A549 (cell line): Measurements from ENCODE around the gene NSRP1.

Experiments used
- ATOH8 ChIP-seq: fragments of 250-450 bp; sonication (Bioruptor Pico); IDR thresholded peaks from 2 replicates; pipeline ENCODE4 v1.5.0; 2020; ENCODE audit warnings: low read depth, mild to moderate bottlenecking, moderate library complexity
- CTCF ChIP-seq: fragments of >200 bp; sonication (Bioruptor Twin); formaldehyde crosslinking; IDR thresholded peaks from 3 replicates; pipeline ENCODE4 v1.5.1; 2016
- KDM5A ChIP-seq: fragments of 200-600 bp; sonication (generic); IDR thresholded peaks from 2 replicates; pipeline ENCODE4 v1.6.1; 2016; ENCODE audit warnings: antibody characterized with exemption, mild to moderate bottlenecking
- MAFK ChIP-seq: fragments of 450-650 bp; IDR thresholded peaks from 2 replicates; pipeline ENCODE4 v1.6.1; 2014; ENCODE audit not compliant: partially characterized antibody
- MYC ChIP-seq: IDR thresholded peaks from 2 replicates; pipeline ENCODE4 v1.6.1; 2012; ENCODE audit warnings: mild to moderate bottlenecking, inconsistent platforms, low read length, improper control_type of control experiment, borderline replicate concordance
- POLR2A ChIP-seq: IDR thresholded peaks from 2 replicates; pipeline ENCODE4 v1.6.1; 2012; ENCODE audit warnings: mild to moderate bottlenecking, low read length
- RAD21 ChIP-seq, 2 experiments: fragments of >200 bp in 1 of 2; sonication (Bioruptor Twin) in 1 of 2; formaldehyde crosslinking in 1 of 2; IDR thresholded peaks in 1 of 2; conservative IDR thresholded peaks in 1 of 2; 2 replicates in 1 of 2; 3 replicates in 1 of 2; pipeline ENCODE4 v1.6.1; 2012 to 2018; ENCODE audit warnings: inconsistent platforms in 1 of 2
- RARB ChIP-seq: fragments of 250-450 bp; sonication (Bioruptor Pico); IDR thresholded peaks from 2 replicates; pipeline ENCODE4 v1.8.0; 2021; ENCODE audit warnings: mild to moderate bottlenecking, moderate library complexity
- RFX5 ChIP-seq: fragments of 450-650 bp; IDR thresholded peaks from 2 replicates; pipeline ENCODE4 v1.7.1; 2014; ENCODE audit warnings: antibody characterized with exemption, mild to moderate bottlenecking, moderate library complexity
- SMC3 ChIP-seq: fragments of >200 bp; sonication (Bioruptor Twin); formaldehyde crosslinking; IDR thresholded peaks from 3 replicates; pipeline ENCODE4 v1.6.1; 2018; ENCODE audit warnings: inconsistent platforms
- TP53 ChIP-seq: fragments of 250-450 bp; sonication (Bioruptor Pico); IDR thresholded peaks from 2 replicates; pipeline ENCODE4 v1.5.0; 2021; ENCODE audit warnings: mild to moderate bottlenecking, moderate library complexity
- USF2 ChIP-seq: fragments of 450-650 bp; IDR thresholded peaks from 2 replicates; pipeline ENCODE4 v1.6.1; 2014; ENCODE audit warnings: antibody characterized with exemption
- ZFP36 ChIP-seq: fragments of 450-650 bp; IDR thresholded peaks from 2 replicates; pipeline ENCODE4 v1.6.1; 2014; ENCODE audit warnings: borderline replicate concordance; ENCODE audit not compliant: partially characterized antibody

- TF ChIP-seq RAD21 (conservative IDR thresholded peaks at IDR 0.05 in 1 of 2, IDR thresholded peaks at IDR 0.05 in 1 of 2) (no peak), CTCF (no peak), SMC3 (no peak), TP53 (no peak), RARB (no peak), KDM5A (no peak), POLR2A (no peak), MAFK (no peak), ZFP36 (no peak), RFX5 (no peak), USF2 (no peak), MYC (no peak), ATOH8 (CRISPR knock-in tag) (no peak)
Observed at GRCh38 chr17:30176855-30177254, 60.2 kb downstream of the NSRP1 start.
